ENCODE results near the gene THSD4.

GRCh38 chr15:71662306-71662705 is 547.0 kb downstream of the THSD4 start:
- no peak for TF ChIP-seq CTCF (IDR thresholded peaks at IDR 0.05; ENCODE audit: low read length)
- no peak for TF ChIP-seq EZH2 (optimal IDR thresholded peaks at IDR 0.05; ENCODE audit: low read depth, low read length)

Data from MM.1S (cell line).